ENCODE results near the gene SNX8. TPM values are rescaled to one million over a fixed set of nuclear protein-coding genes. Genes with fewer than 3 reads are reported as not detected.
A peak's percentile ranks its signal among the peaks of the same experiment; 100 is the strongest.

SNX8 gene
- total and polyA plus RNA-seq, 2 experiments from 2014 or later, result 13.1 to 44.4 TPM

DNA sequence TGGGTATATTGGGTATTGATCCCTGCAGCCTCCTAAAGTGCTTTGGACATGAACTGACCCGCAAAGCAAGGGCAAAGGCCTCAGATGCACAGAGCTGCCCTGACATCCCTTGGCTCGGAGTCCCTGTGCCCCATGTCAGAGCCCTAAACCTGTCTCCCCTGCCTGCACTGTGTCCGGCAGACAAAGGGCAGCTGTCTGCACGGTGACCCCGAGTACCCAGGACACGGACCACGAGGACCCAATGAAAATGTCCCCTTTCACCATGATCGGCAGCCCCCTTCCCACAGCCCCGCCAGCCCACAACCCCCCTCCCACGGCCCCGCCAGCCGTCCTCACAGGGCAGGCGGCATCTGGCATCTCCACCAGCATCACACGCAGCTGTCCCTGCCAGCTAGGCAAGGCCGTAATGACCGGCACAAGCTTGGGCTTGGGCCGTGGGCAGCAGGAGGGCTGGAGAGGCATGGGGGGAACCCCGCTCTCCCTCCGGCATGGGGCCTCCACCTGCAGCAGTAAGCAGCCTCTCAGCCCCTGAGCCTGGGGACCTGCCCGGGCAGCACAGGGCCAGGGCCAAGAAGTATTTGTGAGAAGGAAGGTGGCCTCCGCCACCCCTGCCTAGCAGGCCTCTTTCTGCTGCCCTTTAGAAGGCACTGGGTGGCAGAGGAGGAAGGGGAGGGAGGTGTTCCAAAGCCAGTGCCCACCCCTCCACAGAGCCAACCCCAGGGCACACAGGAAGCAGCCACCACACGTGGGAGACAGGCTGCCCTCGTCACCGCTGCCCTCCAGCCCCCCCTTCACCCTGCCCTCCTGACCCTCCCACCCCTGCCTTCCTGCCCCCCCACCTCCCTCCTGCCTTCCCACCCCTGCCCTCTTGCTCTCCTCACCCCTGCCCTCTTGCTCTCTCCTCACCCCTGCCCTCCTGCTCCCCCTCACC is 62.1 kb downstream of the SNX8 start:
- Histone ChIP-seq H4K20me1 (ENCODE audit: insufficient read depth) (no peaks in the 10 kb centered on the region), H2AFZ (no peak overlapping the region), H3K27me3 (replicated peaks; ENCODE audit: insufficient read depth) (no peaks in the 10 kb centered on the region), H3K4me2 (ENCODE audit: unreplicated experiment) (no peak overlapping the region), H3K79me2 (ENCODE audit: insufficient read depth) (0 out of 2 replicates have a peak, but pooled peaks cover 10% of the 10 kb centered on the region), H3K9me2 (ENCODE audit: insufficient read depth) (no peaks in the 10 kb centered on the region), H3K4me3 (no peak overlapping the region), H3K27ac (no peak overlapping the region), H3K9ac (no peak overlapping the region), H3K9me3 (ENCODE audit: low read depth) (no peaks in the 10 kb centered on the region), H3K36me3 (ENCODE audit: low read depth) (no peaks in the 10 kb centered on the region), H3K4me1 (ENCODE audit: insufficient read depth) (peaks cover 25% of the 10 kb centered on the region), H3F3A (ENCODE audit: insufficient read depth) (peaks cover 25% of the 10 kb centered on the region)
- no peak for TF ChIP-seq EZH2 (IDR thresholded peaks at IDR 0.05; ENCODE audit: insufficient read depth, poor library complexity, severe bottlenecking)
- no peak for TF ChIP-seq EZH2phosphoT487 (IDR thresholded peaks at IDR 0.05; ENCODE audit: insufficient read depth, low read depth)
- in situ Hi-C loops (cut with MboI), result no loop called here
- no peak for DNase-seq
- 80 to 90% methylated on average over 17 to 24 of the region's 24 CpGs for WGBS, 2 experiments (ENCODE audit: low coverage in 1 of 2, low lambda C conversion rate in 2 of 2, missing lambda C conversion rate in 2 of 2)

DNA sequence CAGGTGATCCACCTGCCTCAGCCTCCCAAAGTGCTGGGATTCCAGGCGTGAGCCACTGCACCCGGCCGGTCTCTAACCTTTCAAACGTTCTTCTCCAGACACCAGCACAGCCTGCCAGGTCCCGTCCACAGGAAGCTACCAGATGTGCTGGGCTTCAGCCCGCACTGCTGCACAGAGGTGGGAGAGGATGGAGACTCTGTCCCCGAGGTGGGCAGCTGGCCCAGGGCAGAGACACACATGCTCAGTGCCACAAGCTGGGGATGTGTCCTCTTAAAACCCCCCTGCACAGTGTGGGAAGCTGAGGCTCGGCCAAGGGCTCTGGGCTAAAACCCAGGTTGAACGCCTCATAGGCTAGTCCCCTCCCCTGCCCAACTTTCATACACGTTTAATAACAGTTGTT is 62.9 kb downstream of the SNX8 start:
- 49 to 54% methylated on average over 9 to 10 of the region's 10 CpGs for WGBS, 2 experiments (ENCODE audit: low coverage in 1 of 2, low lambda C conversion rate in 2 of 2, missing lambda C conversion rate in 2 of 2)
- H3K27ac ChIP-seq, result no peak overlapping the region
- no peak overlapping the region for H3K9ac ChIP-seq
- H2AFZ ChIP-seq, result no peak overlapping the region
- H3K4me3 ChIP-seq, result no peak overlapping the region
- H3K36me3 ChIP-seq (ENCODE audit: low read depth), result no peaks in the 10 kb centered on the region
- H3F3A ChIP-seq (ENCODE audit: insufficient read depth), result peaks cover 25% of the 10 kb centered on the region
- no peaks in the 10 kb centered on the region for H3K9me3 ChIP-seq (ENCODE audit: low read depth)
- no peak overlapping the region for H3K4me2 ChIP-seq (ENCODE audit: unreplicated experiment)
- peaks cover 27% of the 10 kb centered on the region for H3K4me1 ChIP-seq (ENCODE audit: insufficient read depth)
- H3K27me3 ChIP-seq (replicated peaks; ENCODE audit: insufficient read depth), result no peaks in the 10 kb centered on the region
- no peaks in the 10 kb centered on the region for H4K20me1 ChIP-seq (ENCODE audit: insufficient read depth)
- no peak for TF ChIP-seq EZH2phosphoT487 (IDR thresholded peaks at IDR 0.05; ENCODE audit: insufficient read depth, low read depth)
- H3K9me2 ChIP-seq (ENCODE audit: insufficient read depth), result no peaks in the 10 kb centered on the region
- no peak for DNase-seq
- in situ Hi-C loops (cut with MboI), result no loop called here
- 0 out of 2 replicates have a peak, but pooled peaks cover 10% of the 10 kb centered on the region for H3K79me2 ChIP-seq (ENCODE audit: insufficient read depth)

DNA sequence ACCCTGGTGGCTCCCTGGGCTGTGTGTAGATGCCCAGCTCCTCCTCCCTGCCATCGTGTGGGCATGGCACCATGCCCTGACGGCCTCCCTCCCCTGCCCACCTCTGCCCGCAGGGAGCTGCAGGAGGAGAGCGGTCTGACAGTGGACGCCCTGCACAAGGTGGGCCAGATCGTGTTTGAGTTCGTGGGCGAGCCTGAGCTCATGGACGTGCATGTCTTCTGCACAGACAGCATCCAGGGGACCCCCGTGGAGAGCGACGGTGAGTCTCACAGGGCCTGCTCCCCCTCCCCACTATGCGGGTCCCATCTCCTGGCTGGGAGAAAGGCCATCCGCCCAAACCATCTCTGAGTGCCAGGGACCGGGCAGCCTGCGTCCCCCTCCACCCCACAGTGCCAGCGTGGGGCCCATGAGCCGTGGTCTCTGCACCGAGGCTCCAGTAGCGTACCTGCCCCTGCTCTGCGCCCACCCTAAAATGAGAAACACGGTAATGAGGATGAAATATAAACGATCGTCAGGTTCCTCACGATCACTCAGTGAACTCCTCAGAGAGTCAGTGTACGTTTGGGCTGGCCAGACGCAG is 64.4 kb downstream of the SNX8 start:
- Histone ChIP-seq H3K4me1 (ENCODE audit: insufficient read depth) (peaks cover 27% of the 10 kb centered on the region), H3K27ac (peak overlapping the region; percentile 99), H3K4me2 (ENCODE audit: unreplicated experiment) (peak overlapping the region; percentile 78), H3K9me2 (ENCODE audit: insufficient read depth) (no peaks in the 10 kb centered on the region), H3K36me3 (ENCODE audit: low read depth) (no peaks in the 10 kb centered on the region), H3K4me3 (peak overlapping the region; percentile 57), H3K79me2 (ENCODE audit: insufficient read depth) (0 out of 2 replicates have a peak, but pooled peaks cover 10% of the 10 kb centered on the region), H2AFZ (peak overlapping the region; percentile 54; the same call in 1 of the 2 replicates), H3K27me3 (replicated peaks; ENCODE audit: insufficient read depth) (no peaks in the 10 kb centered on the region), H4K20me1 (ENCODE audit: insufficient read depth) (no peaks in the 10 kb centered on the region), H3K9me3 (ENCODE audit: low read depth) (no peaks in the 10 kb centered on the region), H3K9ac (peak overlapping the region; percentile 92), H3F3A (ENCODE audit: insufficient read depth) (peaks cover 25% of the 10 kb centered on the region)
- TF ChIP-seq EZH2phosphoT487 (IDR thresholded peaks at IDR 0.05; ENCODE audit: insufficient read depth, low read depth) (no peak), EZH2 (IDR thresholded peaks at IDR 0.05; ENCODE audit: insufficient read depth, poor library complexity, severe bottlenecking) (no peak)
- in situ Hi-C loops (cut with MboI), result loop anchor here (10.0 kb wide), 1 partner anchor 95 kb away; no protein-coding TSS in a partner anchor
- no peak for DNase-seq
- 77 to 81% methylated on average over 23 to 26 of the region's 27 CpGs for WGBS, 2 experiments (ENCODE audit: low coverage in 1 of 2, low lambda C conversion rate in 2 of 2, missing lambda C conversion rate in 2 of 2)

DNA sequence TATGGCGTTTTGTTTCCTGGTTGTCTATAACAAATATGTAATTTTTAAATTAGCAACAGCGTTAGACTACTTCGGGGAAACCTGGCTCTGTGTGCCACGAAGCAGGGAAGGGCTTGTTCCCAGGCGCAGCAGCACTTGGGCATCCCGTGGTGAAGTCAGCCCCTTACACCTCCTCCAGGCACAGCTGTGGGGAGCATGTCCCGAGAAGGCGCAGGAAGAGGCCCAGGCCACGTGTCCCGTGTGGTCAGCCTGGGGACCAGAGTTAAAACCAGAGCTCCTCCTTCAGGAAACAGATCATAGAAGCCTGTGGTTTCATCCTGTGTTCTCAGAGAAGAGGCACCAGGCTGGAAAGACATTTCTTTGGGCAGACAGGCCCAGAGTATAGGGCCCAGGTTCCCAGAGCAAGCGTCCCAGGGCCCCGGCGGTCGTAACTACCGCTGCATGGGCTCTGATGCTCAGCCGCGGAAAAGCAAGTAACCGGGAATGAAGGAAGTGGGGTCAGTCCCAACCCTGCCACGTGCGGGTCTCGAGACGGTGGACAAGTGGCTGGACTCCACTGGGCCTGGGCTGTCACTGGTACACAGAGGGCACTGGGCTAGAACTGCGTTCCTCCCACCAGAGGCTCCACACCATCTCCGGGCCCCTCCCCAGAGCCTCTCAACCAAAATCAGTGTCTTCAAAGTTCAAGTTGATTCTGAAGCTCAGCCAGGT is 65.1 kb downstream of the SNX8 start:
- Histone ChIP-seq H3K9ac (peak overlapping the region; percentile 92), H3K27me3 (replicated peaks; ENCODE audit: insufficient read depth) (no peaks in the 10 kb centered on the region), H3K36me3 (ENCODE audit: low read depth) (no peaks in the 10 kb centered on the region), H3K9me2 (ENCODE audit: insufficient read depth) (no peaks in the 10 kb centered on the region), H3K27ac (peak overlapping the region; percentile 99), H3F3A (ENCODE audit: insufficient read depth) (peaks cover 25% of the 10 kb centered on the region), H3K4me1 (ENCODE audit: insufficient read depth) (peaks cover 27% of the 10 kb centered on the region), H3K79me2 (ENCODE audit: insufficient read depth) (0 out of 2 replicates have a peak, but pooled peaks cover 10% of the 10 kb centered on the region), H3K9me3 (ENCODE audit: low read depth) (no peaks in the 10 kb centered on the region), H4K20me1 (ENCODE audit: insufficient read depth) (no peaks in the 10 kb centered on the region), H3K4me2 (ENCODE audit: unreplicated experiment) (peak overlapping the region; percentile 78), H3K4me3 (peak overlapping the region; percentile 57), H2AFZ (peak overlapping the region; percentile 54)
- WGBS, 2 experiments (ENCODE audit: low coverage in 1 of 2, low lambda C conversion rate in 2 of 2, missing lambda C conversion rate in 2 of 2), result 4% methylated on average over 22 to 24 of the region's 24 CpGs
- TF ChIP-seq EZH2 (IDR thresholded peaks at IDR 0.05; ENCODE audit: insufficient read depth, poor library complexity, severe bottlenecking) (no peak), EZH2phosphoT487 (IDR thresholded peaks at IDR 0.05; ENCODE audit: insufficient read depth, low read depth) (no peak)
- in situ Hi-C loops (cut with MboI), result loop anchor here (10.0 kb wide), 1 partner anchor 96 kb away; no protein-coding TSS in a partner anchor
- DNase-seq, result peak; percentile 98
